Daoy (cell line): ENCODE data around the gene FBXL14. TPM values are rescaled to one million over a fixed set of nuclear protein-coding genes. Genes with fewer than 3 reads are reported as not detected.

Experiments
- total RNA-seq: library from RNA; depleted of rRNA; stranded (reverse); fragments of >200 nt; shearing (Covaris generic); gene quantifications from 2 replicates; pipeline ENCODE4 v1.2.3, GENCODE V29; 2014; rRNA removed

Gene FBXL14
- total RNA-seq, 1 experiment from 2014 or later = 12.6 TPM

Other genes starting within 250 kb of the FBXL14 start
- 58.7 and 72.9 TPM in 2 replicates for gene WNT5B, start 34.6 kb upstream of the FBXL14 start, total RNA-seq
- 29.9 and 30.0 TPM in 2 replicates for gene ADIPOR2, start 96.5 kb upstream of the FBXL14 start, total RNA-seq
- gene LRTM2, start 226.0 kb upstream of the FBXL14 start, total RNA-seq = 0.36 TPM in 1 of 2 replicates, not detected in the other